ENCODE results near the gene RNU7-1.

The RNU7-1 gene

DNA sequence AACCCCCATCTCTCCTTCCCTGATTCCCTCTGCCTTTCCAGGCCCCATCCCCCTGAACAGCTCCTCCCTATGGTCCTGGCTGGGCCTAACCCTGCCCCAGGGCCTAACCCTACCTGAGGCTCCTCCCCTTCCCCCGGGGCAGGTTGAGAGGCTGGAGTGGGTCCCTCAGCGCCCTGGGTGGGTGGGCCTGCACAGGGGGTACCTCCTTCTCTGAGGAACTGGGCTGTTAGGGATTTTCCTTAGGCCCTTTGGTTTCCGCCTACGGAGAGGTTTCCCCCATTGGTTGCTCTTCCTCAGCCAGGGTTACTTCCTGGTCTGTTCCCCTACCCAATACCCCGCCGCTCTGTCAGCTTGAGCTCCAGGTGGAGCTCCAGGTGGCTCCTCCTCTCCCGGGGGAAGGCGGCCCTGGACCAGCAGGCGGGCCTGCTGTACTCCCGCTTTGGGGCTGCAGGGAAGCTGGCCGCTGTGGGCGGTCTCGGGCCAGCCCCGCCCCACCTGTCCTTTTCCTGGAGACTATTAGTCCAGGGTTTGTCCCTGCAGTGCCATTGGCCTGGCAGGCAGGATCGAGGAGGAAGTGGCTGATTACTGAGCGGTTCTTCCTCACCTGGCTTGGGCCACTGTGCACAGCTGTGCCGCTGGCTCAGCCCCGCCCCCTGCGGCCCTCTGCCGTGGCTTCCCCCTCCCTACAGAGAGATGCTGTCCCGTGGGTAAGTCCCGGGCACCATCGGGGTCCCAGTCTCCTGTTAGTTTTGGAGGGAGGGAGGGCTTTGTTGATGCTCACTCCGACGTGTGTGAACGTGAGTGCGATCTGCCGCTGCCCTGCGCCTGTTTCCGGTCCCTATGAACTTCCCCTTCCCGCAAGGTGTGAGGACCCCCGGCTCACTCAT is 2.7 kb downstream of the RNU7-1 start:
- no peak overlapping the region for H3K4me3 ChIP-seq (ENCODE audit: low read depth, low read length)
- no peak for DNase-seq (ENCODE audit: low read depth)
- TF ChIP-seq, protein P1, sequence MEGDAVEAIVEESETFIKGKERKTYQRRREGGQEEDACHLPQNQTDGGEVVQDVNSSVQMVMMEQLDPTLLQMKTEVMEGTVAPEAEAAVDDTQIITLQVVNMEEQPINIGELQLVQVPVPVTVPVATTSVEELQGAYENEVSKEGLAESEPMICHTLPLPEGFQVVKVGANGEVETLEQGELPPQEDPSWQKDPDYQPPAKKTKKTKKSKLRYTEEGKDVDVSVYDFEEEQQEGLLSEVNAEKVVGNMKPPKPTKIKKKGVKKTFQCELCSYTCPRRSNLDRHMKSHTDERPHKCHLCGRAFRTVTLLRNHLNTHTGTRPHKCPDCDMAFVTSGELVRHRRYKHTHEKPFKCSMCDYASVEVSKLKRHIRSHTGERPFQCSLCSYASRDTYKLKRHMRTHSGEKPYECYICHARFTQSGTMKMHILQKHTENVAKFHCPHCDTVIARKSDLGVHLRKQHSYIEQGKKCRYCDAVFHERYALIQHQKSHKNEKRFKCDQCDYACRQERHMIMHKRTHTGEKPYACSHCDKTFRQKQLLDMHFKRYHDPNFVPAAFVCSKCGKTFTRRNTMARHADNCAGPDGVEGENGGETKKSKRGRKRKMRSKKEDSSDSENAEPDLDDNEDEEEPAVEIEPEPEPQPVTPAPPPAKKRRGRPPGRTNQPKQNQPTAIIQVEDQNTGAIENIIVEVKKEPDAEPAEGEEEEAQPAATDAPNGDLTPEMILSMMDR (conservative IDR thresholded peaks at IDR 0.05; ENCODE audit: low read depth, low read length): no peak

GRCh38 chr12:6946920-6947374 is 3.3 kb downstream of the RNU7-1 start:
- H3K4me3 ChIP-seq (ENCODE audit: low read depth, low read length): no peak overlapping the region
- TF ChIP-seq, protein P1 (conservative IDR thresholded peaks at IDR 0.05; ENCODE audit: low read depth, low read length): no peak
- no peak for DNase-seq (ENCODE audit: low read depth)

DNA sequence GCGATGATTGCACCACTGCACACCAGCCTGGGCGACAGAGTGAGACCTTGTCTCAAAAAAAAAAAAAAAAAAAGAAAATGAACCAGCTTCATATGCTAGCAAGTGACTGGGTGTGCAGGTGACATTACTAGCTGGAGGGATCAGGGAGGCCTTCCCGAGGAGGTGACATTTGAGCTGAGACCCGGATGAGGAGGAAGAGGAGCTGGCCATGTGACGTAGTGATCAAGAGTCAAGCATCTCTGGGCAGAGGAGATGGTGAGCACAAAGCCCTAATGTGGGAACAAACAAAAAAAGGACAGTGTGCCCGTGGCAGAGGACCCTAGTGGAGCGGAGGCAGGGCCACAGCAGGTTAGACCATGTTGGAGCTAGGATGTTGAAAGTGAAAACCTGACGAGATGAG is 4.0 kb downstream of the RNU7-1 start:
- TF ChIP-seq, protein P1 (conservative IDR thresholded peaks at IDR 0.05; ENCODE audit: low read depth, low read length): no peak
- DNase-seq (ENCODE audit: low read depth): no peak
- H3K4me3 ChIP-seq (ENCODE audit: low read depth, low read length): no peak overlapping the region

GRCh38 chr12:6948873-6949594 is 5.4 kb downstream of the RNU7-1 start:
- no peak overlapping the region for H3K4me3 ChIP-seq (ENCODE audit: low read depth, low read length)
- no peak for DNase-seq (ENCODE audit: low read depth)

DNA sequence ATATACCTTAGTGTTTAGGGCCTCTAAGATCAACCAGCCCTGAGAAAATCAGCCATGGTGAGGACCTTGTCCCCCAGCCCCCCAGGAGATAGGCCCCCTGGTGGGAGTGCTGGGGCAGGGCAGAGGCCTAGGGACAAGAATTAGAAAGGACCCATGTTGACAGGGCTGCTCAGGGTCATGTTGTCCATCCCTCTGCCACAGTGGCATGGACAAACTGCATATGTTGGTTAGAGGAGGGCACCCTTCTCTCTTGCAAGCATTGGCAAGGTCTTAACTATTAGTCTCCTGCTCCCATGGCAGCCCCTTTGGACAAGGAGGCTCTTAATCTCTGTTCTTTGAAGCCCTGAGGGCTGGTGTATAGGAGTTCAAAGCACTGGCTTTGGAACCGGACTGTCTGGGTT is 6.8 kb downstream of the RNU7-1 start:
- DNase-seq (ENCODE audit: low read depth): no peak
- TF ChIP-seq, protein P1 (conservative IDR thresholded peaks at IDR 0.05; ENCODE audit: low read depth, low read length): peak; percentile 36
- no peak overlapping the region for H3K4me3 ChIP-seq (ENCODE audit: low read depth, low read length)

More at GRCh38 chr12:6948873-6949594, 5.4 kb downstream of the RNU7-1 start:
- TF ChIP-seq, protein P1 (conservative IDR thresholded peaks at IDR 0.05; ENCODE audit: low read depth, low read length): no peak

DNA sequence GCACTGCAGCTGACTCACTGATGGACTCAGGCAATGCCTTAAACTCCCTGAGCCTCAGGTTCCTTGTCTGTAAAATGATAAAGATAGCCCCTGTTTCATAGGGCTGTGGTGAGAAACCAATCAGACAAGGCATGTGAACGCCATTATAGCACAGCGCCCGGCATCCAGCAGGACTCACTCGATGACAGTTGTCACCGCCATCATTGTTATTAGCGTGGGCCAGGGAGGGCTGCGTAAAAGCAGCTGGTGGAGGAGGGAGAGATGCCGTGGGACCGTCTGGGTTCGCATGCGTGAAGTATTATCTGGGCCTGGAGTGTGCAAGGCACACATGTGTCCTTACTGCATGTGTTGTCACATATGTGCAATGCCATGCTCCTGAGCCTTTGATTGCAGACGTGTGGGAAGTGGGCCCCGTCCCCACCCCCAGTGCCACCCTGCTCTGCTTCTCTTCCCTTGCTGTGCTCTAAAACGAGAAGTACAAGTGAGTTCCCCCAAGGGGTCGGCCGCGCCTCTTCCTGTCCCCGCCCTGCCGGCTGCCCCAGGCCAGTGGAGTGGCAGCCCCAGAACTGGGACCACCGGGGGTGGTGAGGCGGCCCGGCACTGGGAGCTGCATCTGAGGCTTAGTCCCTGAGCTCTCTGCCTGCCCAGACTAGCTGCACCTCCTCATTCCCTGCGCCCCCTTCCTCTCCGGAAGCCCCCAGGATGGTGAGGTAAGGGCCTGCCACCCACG is 7.4 kb downstream of the RNU7-1 start, which contains the start of gene PTPN6:
Gene PTPN6 (plus strand): TSS at position 546 of the 730 bp plus-strand sequence. CDS start 157 bp downstream, at position 703.
- TF ChIP-seq, protein P1 (conservative IDR thresholded peaks at IDR 0.05; ENCODE audit: low read depth, low read length): no peak
- DNase-seq (ENCODE audit: low read depth): no peak
- no peak within 1 kb of the TSS for H3K4me3 ChIP-seq (ENCODE audit: low read depth, low read length)

Data from choroid plexus epithelial cell (primary cell).